K562 (cell line): ENCODE measurements around the gene PPM1G. TPM values are rescaled to one million over a fixed set of nuclear protein-coding genes. Genes with fewer than 3 reads are reported as not detected.
A peak's percentile ranks its signal among the peaks of the same experiment; 100 is the strongest.

Experiments used
- BRCA1 ChIP-seq, 2 experiments: fragments of 450-650 bp in 1 of 2; sonication (generic) in 1 of 2; formaldehyde crosslinking in 1 of 2; IDR thresholded peaks; 2 replicates each; pipeline versions ENCODE4 v1.5.0 to v1.6.1; 2017 to 2020; ENCODE audit warnings: mild to moderate bottlenecking in 1 of 2, missing genetic modification reagents in 1 of 2
- HDAC6 ChIP-seq: IDR thresholded peaks from 2 replicates; pipeline ENCODE4 v1.6.1; 2012; ENCODE audit warnings: low read depth, mild to moderate bottlenecking, control low read depth, inconsistent platforms, low read length, moderate library complexity
- NR4A1 ChIP-seq, 2 experiments: fragments of 250-450 bp in 1 of 2; fragments of 450-650 bp in 1 of 2; sonication (Bioruptor Pico) in 1 of 2; IDR thresholded peaks; 2 replicates each; pipeline versions ENCODE4 v1.4.0 to v1.6.1; 2016 to 2020; ENCODE audit warnings: mild to moderate bottlenecking in 2 of 2, missing compliant biosample characterization in 1 of 2, missing genetic modification characterization in 1 of 2, moderate library complexity in 1 of 2
- PCBP2 ChIP-seq: fragments of 200-400 bp; formaldehyde crosslinking; IDR thresholded peaks from 2 replicates; pipeline ENCODE4 v1.6.1; 2018; ENCODE audit warnings: low read length, low read depth, mild to moderate bottlenecking, moderate library complexity; ENCODE audit not compliant: poor library complexity, severe bottlenecking
- RBM39 ChIP-seq: fragments of 200-400 bp; formaldehyde crosslinking; optimal IDR thresholded peaks from 2 replicates; pipeline ENCODE3; 2018; ENCODE audit warnings: low read depth, low read length
- SIRT6 ChIP-seq: IDR thresholded peaks from one replicate; pipeline ENCODE4 v1.6.1; 2012; ENCODE audit warnings: low read depth, mild to moderate bottlenecking, control low read depth, inconsistent platforms, low read length, moderate library complexity
- SRSF1 ChIP-seq: fragments of 200-400 bp; formaldehyde crosslinking; IDR thresholded peaks from 2 replicates; pipeline ENCODE4 v1.6.1; 2017; ENCODE audit warnings: mild to moderate bottlenecking, low read depth, low read length, moderate library complexity
- SRSF3 ChIP-seq: fragments of 200-400 bp; formaldehyde crosslinking; IDR thresholded peaks from 2 replicates; pipeline ENCODE4 v1.6.1; 2016; ENCODE audit warnings: mild to moderate bottlenecking, low read length, moderate library complexity; ENCODE audit not compliant: insufficient read depth
- ZFP36 ChIP-seq: fragments of 150-350 bp; IDR thresholded peaks from 2 replicates; pipeline ENCODE4 v1.6.1; 2018; ENCODE audit warnings: low read length, low read depth; ENCODE audit not compliant: partially characterized antibody
- ZNF12 ChIP-seq: sonication (generic); formaldehyde crosslinking; IDR thresholded peaks from 2 replicates; pipeline ENCODE4 v1.4.0; 2020; ENCODE audit warnings: mild to moderate bottlenecking, missing genetic modification reagents
- ZNF263 ChIP-seq: sonication (generic); formaldehyde crosslinking; IDR thresholded peaks from 2 replicates; pipeline ENCODE4 v1.8.0; 2022; ENCODE audit warnings: mild to moderate bottlenecking, missing genetic modification reagents, borderline replicate concordance
- ZNF583 ChIP-seq: fragments of 250-450 bp; sonication (Bioruptor Pico); IDR thresholded peaks from 2 replicates; pipeline ENCODE4 v1.4.0; 2020
- ZNF707 ChIP-seq: fragments of 250-450 bp; sonication (Bioruptor Pico); conservative IDR thresholded peaks from 2 replicates; pipeline ENCODE4 v1.8.0; 2022; ENCODE audit warnings: inconsistent platforms, mild to moderate bottlenecking, moderate library complexity
- polyA plus RNA-seq, 8 experiments: library from polyadenylated mRNA; depleted of rRNA in 4 of 8; stranded (reverse) in 5 of 8; unstranded in 3 of 8; fragments of >200 nt; fragmentation: Nextera tagmentation in 2 of 8; fragmentation: Illumina TruSeq in 1 of 8; extraction: Ambion mirVana in 2 of 8; extraction: Trizol in 1 of 8; gene quantifications; 2 replicates each; pipeline versions ENCODE4 v1.2.1 to v1.2.3, GENCODE V29; 2011 to 2014; ENCODE audit warnings: inconsistent platforms in 1 of 8, missing spikeins in 1 of 8
- total RNA-seq, 7 experiments: library from RNA; depleted of rRNA in 6 of 7; stranded (reverse); fragments of >200 nt in 6 of 7; fragmentation: Illumina TruSeq in 2 of 7; extraction: Trizol in 2 of 7; gene quantifications; 2 replicates each; pipeline versions ENCODE4 v1.2.1 to v1.2.3, GENCODE V29; 2011 to 2021; ENCODE audit warnings: low replicate concordance in 1 of 7
- TF ChIP-seq, protein P1 (sequence below): sonication (generic); formaldehyde crosslinking; IDR thresholded peaks from 2 replicates; pipeline ENCODE4 v1.8.0; 2023; ENCODE audit warnings: mild to moderate bottlenecking, missing genetic modification reagents
- TF ChIP-seq, protein P2 (sequence below): IDR thresholded peaks from 2 replicates; pipeline ENCODE4 v1.6.1; 2016; ENCODE audit warnings: missing genetic modification characterization, missing compliant biosample characterization
- TF ChIP-seq, protein P3 (sequence below): fragments of 450-650 bp; IDR thresholded peaks from 2 replicates; pipeline ENCODE4 v1.6.1; 2018; ENCODE audit warnings: mild to moderate bottlenecking, low read depth; ENCODE audit not compliant: partially characterized antibody
- TF ChIP-seq, protein P4 (sequence below): fragments of 450-650 bp; IDR thresholded peaks from 2 replicates; pipeline ENCODE4 v1.6.1; 2017; ENCODE audit warnings: antibody characterized with exemption

Gene PPM1G
- total and polyA plus RNA-seq, 9 of the 15 experiments (the other 6 are each of a cell fraction or from before 2014, with no cell fraction given), result 61.7 to 230 (median 153) TPM

DNA sequence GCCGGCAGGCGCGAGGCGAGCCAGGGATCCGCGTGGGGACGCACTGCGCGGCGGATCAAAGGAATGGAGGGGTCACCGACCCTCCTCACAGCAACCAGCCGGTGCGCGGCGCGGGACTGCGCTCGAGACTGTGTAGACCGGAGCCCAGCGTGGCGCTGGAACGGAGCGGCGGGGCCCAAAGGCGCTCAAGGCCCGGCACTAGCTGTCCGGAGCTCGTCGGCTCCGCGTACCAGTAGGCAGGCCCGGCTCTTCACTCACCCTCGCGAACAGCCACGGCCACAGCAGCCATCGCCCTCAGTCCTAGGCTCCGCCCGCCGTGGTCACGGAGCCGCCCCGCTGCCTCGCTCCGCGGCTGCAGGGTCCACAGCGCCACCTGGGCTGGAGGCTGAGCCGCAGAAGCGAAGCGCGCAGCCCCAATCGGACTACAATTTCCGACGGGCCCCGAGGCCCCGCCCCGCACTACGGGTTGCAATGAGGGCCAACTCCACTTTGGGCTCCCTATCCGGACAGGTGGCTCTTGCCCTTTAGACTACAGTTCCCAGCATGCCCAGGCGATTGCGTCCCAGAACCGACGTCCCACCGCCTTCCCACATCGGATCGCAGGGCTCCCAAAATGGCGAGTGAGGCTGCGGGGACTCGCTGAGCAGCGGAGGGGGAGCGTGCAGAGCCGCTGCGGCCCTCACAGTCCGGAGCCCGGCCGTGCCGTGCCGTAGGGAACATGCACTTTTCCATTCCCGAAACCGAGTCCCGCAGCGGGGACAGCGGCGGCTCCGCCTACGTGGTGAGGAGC is 39.2 kb downstream of the PPM1G start, which contains the start of the genes EIF2B4 and SNX17 (continued):
- TF ChIP-seq, protein P1, sequence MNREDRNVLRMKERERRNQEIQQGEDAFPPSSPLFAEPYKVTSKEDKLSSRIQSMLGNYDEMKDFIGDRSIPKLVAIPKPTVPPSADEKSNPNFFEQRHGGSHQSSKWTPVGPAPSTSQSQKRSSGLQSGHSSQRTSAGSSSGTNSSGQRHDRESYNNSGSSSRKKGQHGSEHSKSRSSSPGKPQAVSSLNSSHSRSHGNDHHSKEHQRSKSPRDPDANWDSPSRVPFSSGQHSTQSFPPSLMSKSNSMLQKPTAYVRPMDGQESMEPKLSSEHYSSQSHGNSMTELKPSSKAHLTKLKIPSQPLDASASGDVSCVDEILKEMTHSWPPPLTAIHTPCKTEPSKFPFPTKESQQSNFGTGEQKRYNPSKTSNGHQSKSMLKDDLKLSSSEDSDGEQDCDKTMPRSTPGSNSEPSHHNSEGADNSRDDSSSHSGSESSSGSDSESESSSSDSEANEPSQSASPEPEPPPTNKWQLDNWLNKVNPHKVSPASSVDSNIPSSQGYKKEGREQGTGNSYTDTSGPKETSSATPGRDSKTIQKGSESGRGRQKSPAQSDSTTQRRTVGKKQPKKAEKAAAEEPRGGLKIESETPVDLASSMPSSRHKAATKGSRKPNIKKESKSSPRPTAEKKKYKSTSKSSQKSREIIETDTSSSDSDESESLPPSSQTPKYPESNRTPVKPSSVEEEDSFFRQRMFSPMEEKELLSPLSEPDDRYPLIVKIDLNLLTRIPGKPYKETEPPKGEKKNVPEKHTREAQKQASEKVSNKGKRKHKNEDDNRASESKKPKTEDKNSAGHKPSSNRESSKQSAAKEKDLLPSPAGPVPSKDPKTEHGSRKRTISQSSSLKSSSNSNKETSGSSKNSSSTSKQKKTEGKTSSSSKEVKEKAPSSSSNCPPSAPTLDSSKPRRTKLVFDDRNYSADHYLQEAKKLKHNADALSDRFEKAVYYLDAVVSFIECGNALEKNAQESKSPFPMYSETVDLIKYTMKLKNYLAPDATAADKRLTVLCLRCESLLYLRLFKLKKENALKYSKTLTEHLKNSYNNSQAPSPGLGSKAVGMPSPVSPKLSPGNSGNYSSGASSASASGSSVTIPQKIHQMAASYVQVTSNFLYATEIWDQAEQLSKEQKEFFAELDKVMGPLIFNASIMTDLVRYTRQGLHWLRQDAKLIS (CRISPR knock-in tag), result peak; percentile 71
- TF ChIP-seq SRSF1 (0 out of 2 replicates have a peak, but pooled peaks have one; percentile 74), ZNF263 (CRISPR knock-in tag) (no peak), PCBP2 (no peak), ZNF12 (CRISPR knock-in tag) (peak; percentile 42; the same call in 1 of the 2 replicates), NR4A1 (CRISPR knock-in tag; IDR thresholded peaks at IDR 0.05) (0 out of 2 replicates have a peak, but pooled peaks have one; percentile 88), NR4A1 (tag; IDR thresholded peaks at IDR 0.05) (0 out of 2 replicates have a peak, but pooled peaks have one; percentile 47), BRCA1 (IDR thresholded peaks at IDR 0.05) (no peak), BRCA1 (CRISPR knock-in tag; IDR thresholded peaks at IDR 0.05) (no peak), HDAC6 (0 out of 2 replicates have a peak, but pooled peaks have one; percentile 61), RBM39 (no peak), SIRT6 (no peak), ZNF583 (CRISPR knock-in tag) (no peak), ZNF707 (CRISPR knock-in tag) (no peak), SRSF3 (no peak), ZFP36 (peak; percentile 36)
- TF ChIP-seq, protein P2, sequence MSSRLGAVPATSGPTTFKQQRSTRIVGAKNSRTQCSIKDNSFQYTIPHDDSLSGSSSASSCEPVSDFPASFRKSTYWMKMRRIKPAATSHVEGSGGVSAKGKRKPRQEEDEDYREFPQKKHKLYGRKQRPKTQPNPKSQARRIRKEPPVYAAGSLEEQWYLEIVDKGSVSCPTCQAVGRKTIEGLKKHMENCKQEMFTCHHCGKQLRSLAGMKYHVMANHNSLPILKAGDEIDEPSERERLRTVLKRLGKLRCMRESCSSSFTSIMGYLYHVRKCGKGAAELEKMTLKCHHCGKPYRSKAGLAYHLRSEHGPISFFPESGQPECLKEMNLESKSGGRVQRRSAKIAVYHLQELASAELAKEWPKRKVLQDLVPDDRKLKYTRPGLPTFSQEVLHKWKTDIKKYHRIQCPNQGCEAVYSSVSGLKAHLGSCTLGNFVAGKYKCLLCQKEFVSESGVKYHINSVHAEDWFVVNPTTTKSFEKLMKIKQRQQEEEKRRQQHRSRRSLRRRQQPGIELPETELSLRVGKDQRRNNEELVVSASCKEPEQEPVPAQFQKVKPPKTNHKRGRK (tag), result no peak
- TF ChIP-seq, protein P3, sequence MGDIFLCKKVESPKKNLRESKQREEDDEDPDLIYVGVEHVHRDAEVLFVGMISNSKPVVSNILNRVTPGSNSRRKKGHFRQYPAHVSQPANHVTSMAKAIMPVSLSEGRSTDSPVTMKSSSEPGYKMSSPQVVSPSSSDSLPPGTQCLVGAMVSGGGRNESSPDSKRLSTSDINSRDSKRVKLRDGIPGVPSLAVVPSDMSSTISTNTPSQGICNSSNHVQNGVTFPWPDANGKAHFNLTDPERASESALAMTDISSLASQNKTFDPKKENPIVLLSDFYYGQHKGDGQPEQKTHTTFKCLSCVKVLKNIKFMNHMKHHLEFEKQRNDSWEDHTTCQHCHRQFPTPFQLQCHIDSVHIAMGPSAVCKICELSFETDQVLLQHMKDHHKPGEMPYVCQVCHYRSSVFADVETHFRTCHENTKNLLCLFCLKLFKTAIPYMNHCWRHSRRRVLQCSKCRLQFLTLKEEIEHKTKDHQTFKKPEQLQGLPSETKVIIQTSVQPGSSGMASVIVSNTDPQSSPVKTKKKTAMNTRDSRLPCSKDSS, result no peak
- TF ChIP-seq, protein P4, sequence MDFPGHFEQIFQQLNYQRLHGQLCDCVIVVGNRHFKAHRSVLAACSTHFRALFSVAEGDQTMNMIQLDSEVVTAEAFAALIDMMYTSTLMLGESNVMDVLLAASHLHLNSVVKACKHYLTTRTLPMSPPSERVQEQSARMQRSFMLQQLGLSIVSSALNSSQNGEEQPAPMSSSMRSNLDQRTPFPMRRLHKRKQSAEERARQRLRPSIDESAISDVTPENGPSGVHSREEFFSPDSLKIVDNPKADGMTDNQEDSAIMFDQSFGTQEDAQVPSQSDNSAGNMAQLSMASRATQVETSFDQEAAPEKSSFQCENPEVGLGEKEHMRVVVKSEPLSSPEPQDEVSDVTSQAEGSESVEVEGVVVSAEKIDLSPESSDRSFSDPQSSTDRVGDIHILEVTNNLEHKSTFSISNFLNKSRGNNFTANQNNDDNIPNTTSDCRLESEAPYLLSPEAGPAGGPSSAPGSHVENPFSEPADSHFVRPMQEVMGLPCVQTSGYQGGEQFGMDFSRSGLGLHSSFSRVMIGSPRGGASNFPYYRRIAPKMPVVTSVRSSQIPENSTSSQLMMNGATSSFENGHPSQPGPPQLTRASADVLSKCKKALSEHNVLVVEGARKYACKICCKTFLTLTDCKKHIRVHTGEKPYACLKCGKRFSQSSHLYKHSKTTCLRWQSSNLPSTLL, result no peak
